GM21619 (cell line): ENCODE data around the gene NTF4.

Experiments
- ATAC-seq: cut with Tn5 transposase; IDR thresholded peaks from one replicate; pipeline ENCODE4 v1.9.1; 2021; ENCODE audit not compliant: unreplicated experiment

NTF4 gene, protein sequence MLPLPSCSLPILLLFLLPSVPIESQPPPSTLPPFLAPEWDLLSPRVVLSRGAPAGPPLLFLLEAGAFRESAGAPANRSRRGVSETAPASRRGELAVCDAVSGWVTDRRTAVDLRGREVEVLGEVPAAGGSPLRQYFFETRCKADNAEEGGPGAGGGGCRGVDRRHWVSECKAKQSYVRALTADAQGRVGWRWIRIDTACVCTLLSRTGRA

DNA sequence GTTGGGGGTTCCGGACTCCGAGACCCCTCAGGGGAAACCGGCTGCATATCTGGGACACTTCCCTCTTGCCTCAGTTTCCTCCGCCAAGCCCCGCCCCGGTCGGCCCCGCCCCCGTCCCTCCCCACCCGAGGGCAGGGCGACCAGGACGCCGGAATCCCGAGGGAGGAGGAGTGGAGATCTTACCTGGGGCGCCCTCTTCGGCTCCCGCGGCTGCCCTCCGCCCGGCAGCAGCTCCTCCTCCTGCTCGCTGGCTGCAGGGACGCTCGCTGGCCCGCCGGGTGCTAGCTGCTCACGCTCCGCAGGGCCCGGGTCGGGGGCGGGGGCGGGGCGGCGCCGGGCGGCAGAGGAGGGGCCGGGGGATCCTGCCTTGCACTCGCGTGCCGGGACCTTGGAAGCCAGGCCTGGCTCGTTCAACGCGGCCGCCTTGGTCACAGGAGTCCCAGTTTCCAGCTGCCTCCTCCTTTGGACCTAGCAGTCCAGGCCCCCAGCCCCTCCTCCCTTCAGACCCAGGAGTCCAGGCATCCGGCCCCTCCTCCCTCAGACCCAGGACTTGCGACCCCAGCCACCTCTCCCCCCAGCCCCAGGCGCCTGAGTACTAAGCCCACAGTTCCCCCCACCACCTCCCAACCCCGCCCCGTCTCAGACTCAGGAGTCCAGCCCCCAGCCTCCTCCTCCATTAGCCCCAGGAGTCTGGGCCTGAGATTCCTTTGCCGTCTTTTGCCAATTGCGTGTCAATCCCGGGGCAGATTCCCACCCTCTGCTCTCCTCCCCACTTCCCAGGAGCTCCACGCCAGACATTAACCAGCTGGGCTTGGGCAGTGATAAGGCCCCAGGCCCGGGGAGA lies at the start of gene NTF4:
TSS of gene NTF4 (minus strand) at position 51 of the 844 bp plus-strand sequence. CDS start 2,821 bp downstream, outside the sequence.
- ATAC-seq: no peak

DNA sequence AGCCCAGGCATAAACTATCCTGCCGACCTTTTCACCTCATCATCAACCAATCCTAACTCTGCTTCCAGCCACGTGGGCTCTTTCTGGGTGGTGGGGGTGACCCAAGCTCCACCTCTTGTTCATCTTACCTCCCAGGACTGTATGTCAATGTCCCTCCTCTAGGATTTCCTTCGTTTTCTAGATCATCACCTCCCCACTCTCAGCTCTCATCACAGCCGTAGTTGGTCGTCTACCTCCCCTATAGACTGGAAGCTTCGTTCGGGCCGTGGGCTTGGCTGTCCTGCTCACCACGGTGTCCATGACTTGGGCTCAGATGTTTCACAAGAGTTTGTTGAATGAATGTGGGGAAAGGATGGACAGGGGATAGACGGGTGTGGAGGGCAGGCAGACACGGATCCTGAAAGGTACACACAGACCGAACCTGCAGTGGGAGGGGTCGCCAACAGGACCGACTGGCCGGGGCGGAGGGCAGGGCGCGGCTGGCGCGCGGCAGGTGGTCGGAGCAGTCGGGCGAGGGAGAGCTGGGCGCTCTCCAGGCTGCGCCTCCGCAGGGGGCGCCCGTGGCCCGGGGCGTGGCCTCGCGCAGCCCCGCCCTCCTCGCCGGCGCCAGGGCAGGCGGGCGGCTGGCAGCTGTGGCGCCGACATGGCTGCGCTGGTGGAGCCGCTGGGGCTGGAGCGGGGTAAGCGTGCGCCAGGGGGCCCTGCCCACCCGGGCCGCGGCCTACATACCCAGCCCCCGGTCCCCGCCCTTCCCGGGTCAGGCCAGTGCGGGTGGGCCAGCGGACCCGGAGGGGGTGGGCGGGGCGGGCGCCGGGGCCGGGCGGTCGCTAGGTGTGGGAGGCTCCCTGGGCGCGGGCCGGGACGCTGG lies 49.4 kb upstream of the NTF4 start, which contains the start of gene LIN7B:
TSS of gene LIN7B (plus strand) at position 609 of the 868 bp plus-strand sequence. CDS start at position 644, 35 bp downstream.
- ATAC-seq: no peak

DNA sequence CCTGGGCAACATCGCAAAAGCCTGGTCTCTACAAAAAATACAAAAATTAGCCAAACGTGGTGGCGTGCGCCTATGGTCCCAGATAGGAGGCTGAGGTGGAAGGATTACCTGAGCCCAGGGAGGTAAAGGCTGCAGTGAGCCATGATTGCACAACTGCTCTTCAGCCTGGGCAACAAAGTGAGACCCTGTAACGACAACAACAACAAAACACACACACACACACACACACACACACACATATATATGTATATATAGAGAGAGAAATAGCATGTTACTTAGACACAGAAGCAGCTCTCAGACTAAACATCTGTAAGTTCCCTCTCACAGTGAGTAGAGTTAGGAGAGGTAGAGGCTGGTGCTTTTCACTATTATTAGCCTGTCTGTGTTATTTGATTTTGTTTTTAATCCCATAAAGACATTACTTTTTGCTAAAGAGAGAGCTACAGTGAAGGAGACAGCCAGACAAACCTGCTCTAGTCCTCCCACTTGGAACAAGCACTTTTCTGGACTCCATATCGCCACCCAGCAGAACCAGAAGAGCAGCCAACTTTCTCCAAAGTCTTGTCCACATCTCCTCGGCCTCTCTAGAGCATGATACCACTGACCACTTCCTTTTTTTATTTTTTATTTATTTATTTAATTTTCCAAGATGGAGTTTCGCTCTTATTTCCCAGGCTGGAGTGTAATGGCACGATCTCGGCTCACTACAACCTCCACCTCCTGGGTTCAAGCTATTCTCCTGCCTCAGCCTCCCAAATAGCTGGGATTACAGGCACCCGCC lies 46.8 kb upstream of the NTF4 start:
- no peak for ATAC-seq

DNA sequence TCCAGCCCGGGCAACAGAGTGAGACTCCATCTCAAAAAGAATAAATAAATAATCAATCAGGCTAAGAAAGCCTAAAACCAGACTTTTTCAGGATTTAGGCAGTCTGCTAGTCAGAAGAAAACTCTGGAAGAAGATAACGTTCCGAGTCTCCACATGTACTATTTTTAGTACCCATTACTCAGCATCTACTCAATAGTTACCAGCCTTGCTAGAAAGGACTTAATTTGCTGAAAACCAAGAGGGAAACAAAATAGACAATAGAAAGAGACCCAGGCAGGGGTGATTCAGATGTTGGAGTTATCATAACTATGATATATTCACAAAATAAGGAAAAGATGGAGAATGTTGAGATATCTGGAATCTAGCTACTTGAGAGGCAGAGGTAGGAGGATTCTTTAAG lies 45.9 kb upstream of the NTF4 start:
- ATAC-seq: no peak

DNA sequence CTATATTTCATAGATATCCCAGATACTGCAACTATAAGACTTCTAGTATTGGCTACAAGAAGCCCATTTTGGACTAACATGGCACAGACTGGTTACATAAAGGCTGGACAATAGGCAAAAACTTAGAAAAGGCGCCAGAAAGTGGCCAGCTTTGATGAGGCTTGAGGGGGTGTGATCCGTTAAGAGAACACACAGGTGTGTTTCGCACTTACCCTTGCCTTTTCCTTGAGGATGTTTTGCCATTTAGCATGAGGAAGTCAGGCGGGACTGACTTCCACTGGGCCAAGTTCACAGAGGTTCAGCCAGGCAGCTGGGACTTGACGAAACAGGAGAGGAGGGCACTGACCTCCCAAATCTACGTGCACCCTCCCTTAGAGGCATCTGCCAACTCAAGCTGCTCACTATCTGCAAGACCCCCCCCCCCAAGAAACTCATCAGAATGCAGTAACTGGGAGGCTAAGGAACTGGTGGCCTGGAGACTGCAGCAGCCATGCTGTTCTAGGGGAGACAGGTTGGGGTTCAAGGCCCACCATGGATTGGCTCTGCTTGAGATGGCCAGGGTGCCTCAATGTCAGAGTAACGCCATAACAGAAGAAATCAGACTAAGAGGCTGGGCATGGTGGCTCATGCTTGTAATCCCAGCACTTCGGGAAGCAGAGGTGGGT lies 45.1 kb upstream of the NTF4 start:
- no peak for ATAC-seq

DNA sequence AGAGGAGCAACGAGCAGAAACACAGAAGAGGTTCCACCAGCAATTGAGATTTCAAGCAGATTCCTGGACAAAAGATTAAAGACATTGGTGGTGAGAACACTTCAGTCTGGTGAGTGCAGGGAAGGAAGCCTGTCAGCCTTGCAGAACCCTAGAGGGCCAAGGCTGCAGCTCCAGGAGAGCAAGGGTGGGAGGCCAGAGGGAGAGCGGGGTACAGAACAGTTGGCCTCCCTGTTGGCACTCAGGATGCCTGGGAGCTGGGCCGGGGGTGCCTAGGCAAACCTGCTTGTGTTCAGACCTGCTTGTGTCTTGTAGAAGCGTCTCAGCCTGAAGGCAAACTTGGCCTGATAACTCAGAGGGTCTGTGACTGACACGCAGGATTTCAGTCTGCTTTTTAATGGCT lies 44.4 kb upstream of the NTF4 start:
- ATAC-seq: no peak

DNA sequence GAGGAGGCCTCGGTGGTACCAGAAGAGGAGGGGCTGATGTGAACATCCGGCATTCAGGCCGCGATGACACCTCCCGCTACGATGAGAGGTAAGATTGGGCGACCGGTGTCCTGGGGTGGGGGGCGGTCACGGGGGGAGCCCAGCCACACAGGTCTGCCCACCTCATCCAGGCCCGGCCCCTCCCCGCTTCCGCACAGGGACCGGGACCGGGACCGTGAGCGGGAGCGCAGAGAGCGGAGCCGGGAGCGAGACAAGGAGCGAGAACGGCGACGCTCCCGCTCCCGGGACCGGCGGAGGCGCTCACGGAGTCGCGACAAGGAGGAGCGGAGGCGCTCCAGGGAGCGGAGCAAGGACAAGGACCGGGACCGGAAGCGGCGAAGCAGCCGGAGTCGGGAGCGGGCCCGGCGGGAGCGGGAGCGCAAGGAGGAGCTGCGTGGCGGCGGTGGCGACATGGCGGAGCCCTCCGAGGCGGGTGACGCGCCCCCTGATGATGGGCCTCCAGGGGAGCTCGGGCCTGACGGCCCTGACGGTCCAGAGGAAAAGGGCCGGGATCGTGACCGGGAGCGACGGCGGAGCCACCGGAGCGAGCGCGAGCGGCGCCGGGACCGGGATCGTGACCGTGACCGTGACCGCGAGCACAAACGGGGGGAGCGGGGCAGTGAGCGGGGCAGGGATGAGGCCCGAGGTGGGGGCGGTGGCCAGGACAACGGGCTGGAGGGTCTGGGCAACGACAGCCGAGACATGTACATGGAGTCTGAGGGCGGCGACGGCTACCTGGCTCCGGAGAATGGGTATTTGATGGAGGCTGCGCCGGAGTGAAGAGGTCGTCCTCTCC lies 43.2 kb upstream of the NTF4 start:
- ATAC-seq: no peak

DNA sequence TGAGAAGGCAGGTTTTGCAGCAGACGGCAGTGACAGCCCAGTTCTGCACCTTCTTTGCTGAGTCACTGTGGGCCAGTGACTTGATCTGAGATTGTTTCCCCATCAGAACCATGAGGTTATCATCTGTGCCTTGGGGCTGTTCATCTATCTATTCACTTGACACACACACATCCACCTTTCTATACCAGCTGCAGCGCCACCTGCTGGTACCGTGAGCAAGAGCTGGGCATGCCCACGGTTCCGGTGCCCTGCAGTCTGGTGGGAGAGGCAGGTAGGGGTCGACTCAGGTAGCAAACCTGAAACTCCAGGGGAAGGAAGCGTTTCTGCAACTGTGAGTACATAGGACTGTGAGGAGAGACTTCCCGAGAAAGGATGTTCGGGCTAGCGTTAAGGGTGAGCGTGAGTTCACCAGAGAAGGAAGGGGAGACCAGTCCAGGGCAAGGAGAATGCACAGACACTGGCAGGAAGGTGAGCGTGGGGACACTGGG lies 42.1 kb upstream of the NTF4 start:
- no peak for ATAC-seq

DNA sequence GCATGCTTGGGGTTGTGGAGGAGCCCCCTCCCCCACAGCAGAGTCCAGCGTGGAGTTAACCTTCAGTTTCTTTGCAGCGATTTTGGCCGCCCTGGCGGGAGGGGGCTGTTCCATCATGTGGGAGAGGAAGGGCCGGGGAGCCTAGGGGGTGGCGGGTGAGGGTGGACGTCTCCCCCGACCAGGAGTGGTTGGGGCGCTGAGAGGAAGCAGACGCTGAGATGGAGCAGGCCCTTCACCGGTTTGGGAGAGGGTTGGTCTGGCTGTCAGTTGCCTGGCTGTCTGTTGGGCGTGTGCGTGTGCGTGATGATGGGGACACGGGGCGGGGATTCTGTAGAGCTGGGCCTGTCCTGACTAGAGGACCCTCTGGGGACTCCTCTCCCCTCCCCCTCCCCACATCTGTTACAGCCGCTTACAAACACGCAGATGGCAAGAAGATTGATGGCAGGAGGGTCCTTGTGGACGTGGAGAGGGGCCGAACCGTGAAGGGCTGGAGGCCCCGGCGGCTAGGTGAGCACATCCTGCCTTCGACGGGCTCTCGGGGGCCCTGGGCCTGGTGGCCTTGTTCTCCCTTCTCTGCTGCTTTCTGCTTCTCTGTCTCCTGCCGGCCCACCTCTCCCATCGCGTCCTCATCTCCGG lies 39.7 kb upstream of the NTF4 start:
- ATAC-seq: no peak

DNA sequence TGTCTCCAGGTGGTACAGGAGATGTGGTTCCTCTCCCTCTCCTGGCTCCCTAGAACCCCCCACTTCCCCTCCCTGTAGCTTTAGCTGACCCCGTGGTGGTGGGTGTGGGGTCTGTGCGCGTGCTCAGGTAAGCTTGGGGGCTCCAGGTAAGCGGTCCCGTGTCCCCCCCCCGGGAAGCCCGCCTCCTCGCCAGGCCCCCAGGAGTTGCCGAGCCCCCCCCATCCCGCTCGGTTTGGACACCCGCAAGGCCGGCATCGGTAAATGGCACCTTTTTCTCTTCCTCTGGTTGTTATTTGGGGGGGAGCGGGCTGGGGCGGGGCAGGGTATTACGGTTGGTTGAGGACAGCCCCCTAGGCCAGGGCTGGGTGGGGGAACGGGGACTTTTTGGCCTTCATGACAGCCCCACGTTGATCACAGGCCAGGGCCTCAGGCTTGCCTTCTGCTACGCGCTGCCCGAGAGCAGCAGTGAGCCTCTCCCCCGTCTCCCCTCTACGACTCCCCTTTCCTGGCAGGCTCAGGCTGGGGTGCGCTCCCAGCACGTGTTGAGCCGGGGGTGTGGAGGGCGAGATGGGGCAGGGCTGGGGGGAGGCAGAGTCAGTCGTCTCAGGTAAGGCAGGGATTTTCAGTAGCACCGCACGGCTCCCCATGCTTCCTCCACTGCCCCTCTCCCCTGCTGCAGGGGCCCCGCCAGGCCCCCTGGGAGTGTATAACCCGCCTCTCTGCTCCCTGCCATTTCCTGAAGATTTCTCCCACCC lies 38.9 kb upstream of the NTF4 start:
- no peak for ATAC-seq

DNA sequence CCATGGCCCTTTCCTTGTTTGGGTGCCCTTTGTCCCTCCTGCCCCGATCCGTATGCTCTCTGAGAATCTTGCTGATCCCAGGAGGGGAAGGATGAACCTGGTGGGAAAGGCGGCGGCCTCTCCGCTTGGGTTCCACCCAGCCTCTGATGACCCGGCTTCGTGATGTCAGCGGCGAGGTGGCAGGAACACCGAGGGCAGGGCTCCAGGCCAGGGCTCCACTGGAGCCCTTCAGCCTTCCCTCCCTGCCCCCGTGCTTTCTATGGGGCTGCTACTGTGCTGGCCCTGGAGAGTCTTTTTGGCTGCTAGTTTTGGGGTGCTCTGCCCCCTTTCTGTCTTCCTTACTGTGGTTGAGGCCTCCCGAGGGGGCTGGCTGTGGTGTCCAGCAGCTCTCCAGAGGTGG lies 37.7 kb upstream of the NTF4 start:
- ATAC-seq: no peak

DNA sequence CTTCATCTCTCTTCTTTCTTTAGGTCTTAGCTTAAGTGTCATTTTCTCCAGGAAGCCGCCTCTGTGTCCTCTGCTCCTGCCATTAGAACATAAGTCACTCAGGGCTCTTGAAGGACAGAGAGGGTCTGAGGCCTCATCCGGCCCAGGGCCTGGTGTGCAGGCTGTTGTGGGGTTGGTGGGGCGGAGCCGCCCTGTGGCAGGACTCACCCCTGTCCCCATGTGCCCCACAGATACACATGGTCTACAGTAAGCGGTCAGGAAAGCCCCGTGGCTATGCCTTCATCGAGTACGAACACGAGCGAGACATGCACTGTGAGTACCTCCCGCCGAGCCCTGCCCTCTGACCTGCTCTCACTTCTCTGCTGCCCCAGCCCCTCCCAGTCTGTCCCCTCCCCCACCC lies 36.5 kb upstream of the NTF4 start:
- ATAC-seq: no peak

DNA sequence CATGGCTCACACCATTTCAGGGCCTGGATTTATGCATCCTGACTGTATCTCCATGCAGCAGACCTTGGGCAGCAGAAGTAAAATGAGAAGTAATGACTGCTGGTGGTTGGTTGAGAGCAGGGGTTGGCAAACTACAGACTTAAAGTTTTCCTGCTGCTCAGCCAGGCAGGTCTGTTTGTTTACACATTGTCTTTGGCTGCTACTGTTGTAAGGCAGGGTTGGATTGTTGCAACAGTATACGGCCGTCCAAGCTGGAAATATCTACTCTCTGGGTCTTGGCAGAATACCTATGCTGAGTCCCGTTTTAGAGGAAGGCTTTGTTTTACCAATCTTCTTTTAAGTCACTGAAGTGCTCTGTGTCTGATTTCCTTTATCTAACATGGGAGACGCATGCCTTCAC lies 34.2 kb upstream of the NTF4 start:
- ATAC-seq: no peak

DNA sequence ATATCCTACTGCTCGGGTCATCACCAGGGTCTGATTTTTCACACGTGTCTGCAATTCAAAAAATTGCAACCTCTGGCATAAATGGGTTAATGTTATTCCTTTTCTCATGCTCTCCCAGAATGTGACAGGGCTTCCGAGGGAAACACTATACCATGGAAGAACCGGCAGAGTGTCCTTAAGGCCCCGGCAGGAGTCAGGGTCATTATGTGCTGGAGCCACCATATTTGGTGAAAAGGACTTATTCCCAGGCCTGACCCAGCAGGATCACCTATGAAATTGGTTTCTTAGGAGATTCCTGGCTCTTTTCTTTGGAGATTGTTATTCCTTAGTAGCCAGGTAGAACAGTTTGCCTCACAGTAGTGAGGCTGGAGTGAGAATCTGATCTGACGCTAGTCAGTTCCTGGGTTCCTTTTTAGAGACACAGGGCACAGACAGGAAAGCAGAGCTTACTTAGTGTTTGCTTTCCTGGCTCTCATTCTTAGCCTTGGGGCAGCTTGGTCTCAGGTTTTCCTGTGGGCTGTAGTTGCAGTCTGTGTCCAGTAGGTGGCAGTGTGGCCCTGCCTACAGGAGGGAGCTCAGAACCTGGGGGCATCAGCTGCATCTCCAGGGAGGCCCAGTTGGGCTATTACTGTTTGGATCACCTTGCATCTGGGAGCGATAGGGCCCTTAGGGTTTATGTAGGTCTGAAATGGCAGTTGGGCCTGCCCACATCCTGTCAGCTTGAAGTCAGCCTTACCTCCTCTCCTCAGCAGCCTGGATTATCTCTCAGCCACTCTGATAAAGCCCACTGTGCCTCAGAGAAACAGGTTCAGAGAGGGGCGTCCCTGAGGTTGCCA lies 33.1 kb upstream of the NTF4 start:
- no peak for ATAC-seq

DNA sequence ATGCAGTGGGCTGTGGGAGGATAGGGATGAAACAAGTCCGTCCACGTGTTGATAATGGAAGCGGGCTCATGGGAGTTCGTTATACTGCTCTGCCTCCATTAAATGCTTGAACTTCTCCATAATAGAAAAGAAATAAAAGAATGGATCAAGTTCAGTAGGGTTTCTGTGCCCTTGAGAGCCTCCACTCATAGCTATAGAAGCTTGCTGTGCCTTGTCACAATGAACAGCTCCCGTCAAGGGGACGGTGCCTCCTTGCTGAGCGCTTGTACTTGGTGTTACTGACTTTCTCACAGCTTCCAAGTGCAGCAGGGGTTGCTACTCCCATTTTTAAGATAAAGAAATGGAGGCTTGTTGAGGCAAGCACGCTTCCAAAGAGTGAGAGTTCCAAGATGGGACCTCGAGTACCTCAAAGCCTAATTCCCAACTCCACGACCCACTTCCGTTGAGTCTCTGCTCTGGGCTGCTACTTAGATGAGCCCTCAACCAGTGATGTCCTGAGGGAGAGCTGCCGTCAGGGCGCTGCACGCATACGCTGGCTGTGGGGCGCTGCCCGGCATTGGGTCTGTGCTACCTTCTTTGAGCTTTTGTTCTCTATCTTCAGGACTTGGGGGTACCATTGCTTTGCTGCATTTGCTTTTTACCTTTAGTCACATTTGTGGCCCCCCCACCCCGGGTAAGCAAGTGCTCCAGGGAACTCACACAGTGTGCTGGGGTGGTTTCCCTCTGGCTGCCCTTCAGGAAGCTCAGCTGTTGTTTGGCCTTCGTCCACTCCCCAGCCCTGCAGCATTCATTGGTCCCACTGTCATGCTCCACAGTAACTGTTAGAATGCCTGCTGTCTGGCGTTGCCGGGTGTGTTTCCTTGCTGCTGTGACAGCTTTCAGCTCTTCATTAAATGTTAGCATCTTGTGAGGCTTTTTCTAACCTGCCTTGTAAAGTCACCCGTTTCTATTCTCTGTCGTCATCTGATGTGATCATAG lies 30.2 kb upstream of the NTF4 start:
- ATAC-seq: no peak

DNA sequence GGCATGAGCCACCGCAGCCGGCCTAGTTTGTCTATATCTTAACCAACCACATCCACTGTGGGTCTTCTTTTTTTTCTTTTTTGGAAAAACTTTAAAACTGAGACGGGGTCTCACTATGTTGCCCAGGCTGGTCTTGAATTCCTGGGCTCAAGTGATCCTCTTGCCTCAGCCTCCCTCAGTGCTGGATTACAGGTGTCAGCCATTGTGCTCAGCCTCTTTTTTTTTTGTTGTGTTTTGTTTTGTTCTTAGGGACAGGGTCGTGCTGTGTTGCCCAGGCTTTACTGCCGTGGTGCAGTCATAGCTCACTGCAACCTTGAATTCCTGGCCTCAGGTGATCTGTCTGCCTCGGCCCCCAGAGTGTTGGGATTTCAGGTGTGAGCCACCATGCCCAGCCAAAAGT lies 28.1 kb upstream of the NTF4 start:
- no peak for ATAC-seq
